Measurements from ENCODE around the gene C15orf39.

- TF ChIP-seq CTCF (IDR thresholded peaks at IDR 0.05; ENCODE audit: insufficient read depth, low read length, poor library complexity, severe bottlenecking) = peak; percentile 6
- TF ChIP-seq EZH2phosphoT487 (conservative IDR thresholded peaks at IDR 0.05; ENCODE audit: low read length) = no peak
Measured at GRCh38 chr15:75205064-75205395, 3.3 kb downstream of the C15orf39 start.

Measured in SU-DHL-6 (cell line).